Stimulated activated memory B cell treated with anti-CD40 and anti-IgM and Interleukin-4, amounts not matched to agents 10 μg/mL and 1 μg/mL and 100 μg/mL, for 72 hours (primary cell): ENCODE data around the gene CDS1.
"Not testable (repeated sequence)": the region's sequence is repeated elsewhere in the genome, so short reads cannot be mapped to it uniquely, and the experiment has no call there.

Experiments used
- ATAC-seq: fragments of 150-1000 bp; cut with Tn5 transposase; 2 replicates; pipeline ENCODE4 v1.10.0; 2021
- H3K27ac Mint-ChIP-seq: one replicate; pipeline ENCODE4 v1.8.0; 2022; ENCODE audit warnings: mild to moderate bottlenecking, mixed read lengths
- H3K27me3 Mint-ChIP-seq: one replicate; pipeline ENCODE4 v1.8.0; 2022; ENCODE audit warnings: mixed read lengths
- H3K36me3 Mint-ChIP-seq: one replicate; pipeline ENCODE4 v1.8.0; 2022; ENCODE audit warnings: mixed read lengths
- H3K4me1 Mint-ChIP-seq: one replicate; pipeline ENCODE4 v1.8.0; 2022; ENCODE audit warnings: mixed read lengths
- H3K4me3 Mint-ChIP-seq: one replicate; pipeline ENCODE4 v1.8.0; 2022; ENCODE audit warnings: mild to moderate bottlenecking, moderate library complexity, mixed read lengths
- H3K9me3 Mint-ChIP-seq: one replicate; pipeline ENCODE4 v1.8.0; 2022; ENCODE audit warnings: mixed read lengths

The CDS1 gene

GRCh38 chr4:84638092-84638491, 55.2 kb downstream of the CDS1 start:
- Mint-ChIP-seq H3K27ac (no peak overlapping the region), H3K27me3 (peaks cover 9% of the 10 kb centered on the region), H3K4me3 (no peak overlapping the region), H3K9me3 (peaks cover 3% of the 10 kb centered on the region), H3K4me1 (no peaks in the 10 kb centered on the region), H3K36me3 (no peaks in the 10 kb centered on the region)
- no peak for ATAC-seq

GRCh38 chr4:84639145-84639544, 56.2 kb downstream of the CDS1 start:
- no peak overlapping the region for H3K4me3 Mint-ChIP-seq
- no peaks in the 10 kb centered on the region for H3K4me1 Mint-ChIP-seq
- H3K9me3 Mint-ChIP-seq, result peaks cover 3% of the 10 kb centered on the region
- H3K27me3 Mint-ChIP-seq, result peaks cover 9% of the 10 kb centered on the region
- no peaks in the 10 kb centered on the region for H3K36me3 Mint-ChIP-seq
- ATAC-seq, result no peak
- H3K27ac Mint-ChIP-seq, result no peak overlapping the region

GRCh38 chr4:84644087-84644486, 61.2 kb downstream of the CDS1 start:
- ATAC-seq, result no peak

GRCh38 chr4:84647312-84647884, 64.5 kb downstream of the CDS1 start:
- Mint-ChIP-seq H3K9me3 (no peaks in the 10 kb centered on the region), H3K4me1 (no peaks in the 10 kb centered on the region), H3K36me3 (no peaks in the 10 kb centered on the region), H3K4me3 (no peak overlapping the region), H3K27ac (no peak overlapping the region), H3K27me3 (peaks cover 10% of the 10 kb centered on the region)
- ATAC-seq, result no peak

More at GRCh38 chr4:84644087-84644486, 61.2 kb downstream of the CDS1 start:
- Mint-ChIP-seq H3K27ac (no peak overlapping the region), H3K36me3 (no peaks in the 10 kb centered on the region), H3K9me3 (no peaks in the 10 kb centered on the region), H3K4me3 (no peak overlapping the region), H3K4me1 (no peaks in the 10 kb centered on the region), H3K27me3 (peaks cover 10% of the 10 kb centered on the region)

GRCh38 chr4:84648178-84648577, 65.3 kb downstream of the CDS1 start:
- H3K27ac Mint-ChIP-seq, result no peak overlapping the region
- no peaks in the 10 kb centered on the region for H3K9me3 Mint-ChIP-seq
- ATAC-seq, result no peak
- no peak overlapping the region for H3K4me3 Mint-ChIP-seq
- no peaks in the 10 kb centered on the region for H3K36me3 Mint-ChIP-seq
- no peaks in the 10 kb centered on the region for H3K4me1 Mint-ChIP-seq
- H3K27me3 Mint-ChIP-seq, result peaks cover 10% of the 10 kb centered on the region

GRCh38 chr4:84648863-84649647, 66.1 kb downstream of the CDS1 start:
- no peaks in the 10 kb centered on the region for H3K4me1 Mint-ChIP-seq
- no peaks in the 10 kb centered on the region for H3K9me3 Mint-ChIP-seq
- H3K27me3 Mint-ChIP-seq, result peaks cover 10% of the 10 kb centered on the region
- H3K36me3 Mint-ChIP-seq, result no peaks in the 10 kb centered on the region
- H3K4me3 Mint-ChIP-seq, result no peak overlapping the region
- ATAC-seq, result no peak
- H3K27ac Mint-ChIP-seq, result no peak overlapping the region

GRCh38 chr4:84651499-84651898, 68.6 kb downstream of the CDS1 start:
- no peak overlapping the region for H3K27ac Mint-ChIP-seq
- peak; percentile 14 for ATAC-seq
- H3K9me3 Mint-ChIP-seq, result no peaks in the 10 kb centered on the region
- no peak overlapping the region for H3K4me3 Mint-ChIP-seq
- no peaks in the 10 kb centered on the region for H3K36me3 Mint-ChIP-seq
- H3K27me3 Mint-ChIP-seq, result peaks cover 18% of the 10 kb centered on the region
- H3K4me1 Mint-ChIP-seq, result no peaks in the 10 kb centered on the region

GRCh38 chr4:84652478-84652877, 69.6 kb downstream of the CDS1 start:
- H3K27ac Mint-ChIP-seq, result no peak overlapping the region
- H3K36me3 Mint-ChIP-seq, result no peaks in the 10 kb centered on the region
- ATAC-seq, result no peak
- H3K4me3 Mint-ChIP-seq, result no peak overlapping the region
- no peaks in the 10 kb centered on the region for H3K9me3 Mint-ChIP-seq
- H3K4me1 Mint-ChIP-seq, result no peaks in the 10 kb centered on the region
- H3K27me3 Mint-ChIP-seq, result peaks cover 11% of the 10 kb centered on the region

GRCh38 chr4:84660606-84661005, 77.7 kb downstream of the CDS1 start:
- no peak for ATAC-seq
- H3K27ac Mint-ChIP-seq, result no peak overlapping the region
- peaks cover 5% of the 10 kb centered on the region for H3K9me3 Mint-ChIP-seq
- H3K4me1 Mint-ChIP-seq, result no peaks in the 10 kb centered on the region
- no peak overlapping the region for H3K4me3 Mint-ChIP-seq
- H3K27me3 Mint-ChIP-seq, result no peaks in the 10 kb centered on the region
- H3K36me3 Mint-ChIP-seq, result no peaks in the 10 kb centered on the region

- ATAC-seq, result no peak
- Mint-ChIP-seq H3K4me1 (no peaks in the 10 kb centered on the region), H3K27ac (no peak overlapping the region), H3K36me3 (no peaks in the 10 kb centered on the region), H3K9me3 (peaks cover 5% of the 10 kb centered on the region), H3K4me3 (no peak overlapping the region), H3K27me3 (no peaks in the 10 kb centered on the region)
Measured at GRCh38 chr4:84661191-84661939, 78.4 kb downstream of the CDS1 start.

- H3K4me1 Mint-ChIP-seq, H3K36me3 Mint-ChIP-seq, H3K27ac Mint-ChIP-seq, H3K4me3 Mint-ChIP-seq, H3K9me3 Mint-ChIP-seq, ATAC-seq, H3K27me3 Mint-ChIP-seq: not testable (repeated sequence)
Measured at GRCh38 chr4:84664767-84665166, 81.8 kb downstream of the CDS1 start.

GRCh38 chr4:84666439-84666838, 83.5 kb downstream of the CDS1 start:
- no peak overlapping the region for H3K4me3 Mint-ChIP-seq
- ATAC-seq, result no peak
- no peak overlapping the region for H3K27ac Mint-ChIP-seq
- no peaks in the 10 kb centered on the region for H3K27me3 Mint-ChIP-seq
- no peaks in the 10 kb centered on the region for H3K4me1 Mint-ChIP-seq
- no peaks in the 10 kb centered on the region for H3K36me3 Mint-ChIP-seq
- no peaks in the 10 kb centered on the region for H3K9me3 Mint-ChIP-seq

GRCh38 chr4:84669201-84669600, 86.3 kb downstream of the CDS1 start:
- no peaks in the 10 kb centered on the region for H3K27me3 Mint-ChIP-seq
- H3K4me3 Mint-ChIP-seq, result no peak overlapping the region
- ATAC-seq, result peak; percentile 29
- H3K4me1 Mint-ChIP-seq, result no peaks in the 10 kb centered on the region
- H3K27ac Mint-ChIP-seq, result no peak overlapping the region
- H3K36me3 Mint-ChIP-seq, result no peaks in the 10 kb centered on the region
- no peaks in the 10 kb centered on the region for H3K9me3 Mint-ChIP-seq

- no peaks in the 10 kb centered on the region for H3K9me3 Mint-ChIP-seq
- H3K27ac Mint-ChIP-seq, result no peak overlapping the region
- no peak for ATAC-seq
- no peaks in the 10 kb centered on the region for H3K36me3 Mint-ChIP-seq
- no peaks in the 10 kb centered on the region for H3K4me1 Mint-ChIP-seq
- no peak overlapping the region for H3K4me3 Mint-ChIP-seq
- H3K27me3 Mint-ChIP-seq, result no peaks in the 10 kb centered on the region
Measured at GRCh38 chr4:84672177-84672576, 89.2 kb downstream of the CDS1 start.

- Mint-ChIP-seq H3K4me3 (no peak overlapping the region), H3K27ac (no peak overlapping the region), H3K9me3 (no peaks in the 10 kb centered on the region), H3K27me3 (no peaks in the 10 kb centered on the region), H3K36me3 (no peaks in the 10 kb centered on the region), H3K4me1 (no peaks in the 10 kb centered on the region)
- ATAC-seq, result no peak
Measured at GRCh38 chr4:84673475-84674240, 90.7 kb downstream of the CDS1 start.
